ENCODE results near the gene KCP.

DNA sequence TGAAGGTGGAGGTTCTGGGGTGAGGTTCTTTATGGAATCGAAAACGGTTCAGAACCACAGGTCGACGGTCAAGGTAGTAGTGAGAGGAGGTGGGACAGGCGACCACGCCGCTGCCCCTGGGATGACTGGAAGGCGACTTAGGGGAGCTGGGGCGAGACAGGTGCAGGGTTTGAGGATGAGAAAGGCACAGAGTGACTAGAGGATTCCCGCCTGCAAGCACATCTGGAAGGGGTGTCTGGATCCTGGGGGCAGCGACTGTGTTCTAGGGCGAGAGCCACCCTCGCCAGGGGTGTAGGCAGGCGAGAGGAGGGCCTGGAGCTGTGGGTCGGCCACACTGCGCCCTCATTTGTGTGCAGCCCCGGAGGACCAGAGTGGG, 26.8 kb upstream of the KCP start:
- TF ChIP-seq EZH2phosphoT487 (IDR thresholded peaks at IDR 0.05; ENCODE audit: unreplicated experiment): no peak
- no peak for TF ChIP-seq CTCF (conservative IDR thresholded peaks at IDR 0.05; ENCODE audit: low read depth in 2 of 2)
- TF ChIP-seq POLR2AphosphoS5 (IDR thresholded peaks at IDR 0.05; ENCODE audit: low read depth): no peak
- TF ChIP-seq EZH2 (IDR thresholded peaks at IDR 0.05; ENCODE audit: low read depth, unreplicated experiment): no peak
- no peak for TF ChIP-seq REST (IDR thresholded peaks at IDR 0.05; ENCODE audit: unreplicated experiment)
